ENCODE data around the gene SLC24A3.

SLC24A3 gene

DNA sequence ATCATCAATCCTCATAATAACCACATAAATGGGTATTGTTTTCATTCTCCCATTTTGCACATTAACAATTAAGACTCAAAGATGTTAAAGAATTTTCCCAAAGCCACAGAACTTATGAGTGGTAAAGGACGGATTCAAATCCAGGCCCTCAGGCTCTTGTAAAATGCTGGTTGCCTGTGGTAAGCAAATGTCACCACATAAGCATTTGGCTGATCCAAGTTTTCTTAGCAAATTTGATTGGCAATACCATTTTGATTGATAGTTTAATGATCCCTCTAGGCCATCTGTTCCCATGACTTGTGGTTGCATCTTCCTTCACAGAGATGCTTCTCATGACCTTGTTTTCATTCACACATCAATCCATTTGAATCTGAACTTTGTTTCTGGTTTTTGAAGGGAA, 293.6 kb downstream of the SLC24A3 start:
- DNase-seq (ENCODE audit: low read depth): peak; percentile 6

DNA sequence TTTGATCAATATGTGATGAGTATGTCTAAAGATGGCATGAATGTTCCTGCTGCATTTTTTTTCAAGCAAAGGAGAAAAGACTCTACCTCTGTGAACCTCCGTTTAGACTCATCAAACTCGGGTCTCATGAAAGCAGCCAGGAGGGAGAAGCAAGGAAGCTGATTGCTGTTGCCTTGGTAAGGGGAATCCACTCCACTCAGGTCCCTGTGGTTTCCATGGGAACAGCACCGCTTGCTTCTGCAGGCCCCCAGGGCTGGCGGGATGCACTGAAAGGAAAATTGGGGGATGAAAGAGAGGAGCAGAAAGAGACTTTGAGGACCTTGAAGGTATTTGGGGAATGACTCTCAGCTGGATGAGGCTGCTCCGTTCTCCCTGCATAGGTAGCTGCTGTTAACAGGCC, 296.0 kb downstream of the SLC24A3 start:
- no peak for DNase-seq (ENCODE audit: low read depth)

GRCh38 chr20:19510611-19511010, 298.2 kb downstream of the SLC24A3 start:
- DNase-seq (ENCODE audit: low read depth): no peak

DNA sequence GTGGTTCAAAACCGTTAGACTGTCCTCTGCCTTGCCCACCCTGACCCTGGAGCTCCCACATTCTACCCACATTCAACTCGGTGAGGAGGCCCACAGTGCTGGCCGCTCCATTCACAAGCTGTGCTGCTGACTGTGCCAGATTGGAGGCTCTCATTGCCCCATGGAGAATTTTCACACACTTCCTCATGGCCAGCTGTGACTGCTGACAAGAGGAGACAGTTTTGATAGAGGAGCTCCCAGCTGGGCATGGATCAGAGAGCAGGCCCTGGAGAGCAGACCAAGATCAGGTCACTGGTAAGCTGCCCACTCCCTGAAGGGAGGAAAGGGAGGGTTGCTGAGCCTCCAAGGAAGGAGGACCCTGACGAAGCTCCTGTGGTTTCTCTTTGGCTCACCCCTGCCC, 299.5 kb downstream of the SLC24A3 start:
- DNase-seq (ENCODE audit: low read depth): no peak

GRCh38 chr20:19512886-19513677, 300.6 kb downstream of the SLC24A3 start:
- DNase-seq (ENCODE audit: low read depth): no peak

- DNase-seq (ENCODE audit: low read depth): no peak
Observed at GRCh38 chr20:19515074-19515473, 302.6 kb downstream of the SLC24A3 start.

DNA sequence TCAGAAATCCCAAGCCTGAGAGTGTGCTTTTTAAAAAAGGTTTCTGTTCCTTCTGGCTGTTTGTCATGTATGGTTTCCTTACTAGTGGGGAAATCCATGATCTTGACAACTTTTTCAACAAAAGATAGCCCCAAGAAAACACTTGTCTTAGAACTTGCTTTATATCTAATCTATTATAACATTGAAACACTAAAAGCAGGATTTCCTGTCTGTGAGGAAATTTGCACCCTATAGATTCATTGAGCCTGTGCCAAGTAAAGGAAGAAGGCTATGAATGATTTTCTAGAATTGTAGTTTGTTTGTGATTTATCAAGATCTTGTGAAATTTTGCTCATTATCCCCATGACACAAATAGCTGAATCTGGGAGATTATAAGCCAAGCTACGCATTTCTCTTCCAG, 307.0 kb downstream of the SLC24A3 start:
- DNase-seq (ENCODE audit: low read depth): no peak

DNA sequence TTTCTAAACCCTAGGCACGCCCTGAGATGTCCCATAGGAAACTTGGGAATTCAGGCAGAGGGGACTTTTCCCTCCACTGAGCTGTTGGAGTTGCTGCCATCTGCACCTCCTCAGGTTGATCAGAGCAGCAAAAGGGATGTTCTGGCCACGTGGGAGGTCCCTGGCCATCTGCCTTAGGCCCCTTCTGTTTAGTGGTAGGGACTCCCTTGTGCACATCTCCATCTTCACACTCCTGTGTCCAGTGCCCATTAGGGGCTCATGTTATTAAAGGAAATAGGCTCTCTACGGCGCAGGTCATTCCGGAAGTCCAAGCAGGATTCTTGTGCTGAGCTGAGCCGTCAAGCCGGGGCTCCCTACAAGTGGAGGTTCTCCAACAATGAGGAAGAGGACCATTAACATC, 307.8 kb downstream of the SLC24A3 start:
- DNase-seq (ENCODE audit: low read depth): no peak

- DNase-seq (ENCODE audit: low read depth): no peak
Observed at GRCh38 chr20:19522071-19522801, 309.8 kb downstream of the SLC24A3 start.

DNA sequence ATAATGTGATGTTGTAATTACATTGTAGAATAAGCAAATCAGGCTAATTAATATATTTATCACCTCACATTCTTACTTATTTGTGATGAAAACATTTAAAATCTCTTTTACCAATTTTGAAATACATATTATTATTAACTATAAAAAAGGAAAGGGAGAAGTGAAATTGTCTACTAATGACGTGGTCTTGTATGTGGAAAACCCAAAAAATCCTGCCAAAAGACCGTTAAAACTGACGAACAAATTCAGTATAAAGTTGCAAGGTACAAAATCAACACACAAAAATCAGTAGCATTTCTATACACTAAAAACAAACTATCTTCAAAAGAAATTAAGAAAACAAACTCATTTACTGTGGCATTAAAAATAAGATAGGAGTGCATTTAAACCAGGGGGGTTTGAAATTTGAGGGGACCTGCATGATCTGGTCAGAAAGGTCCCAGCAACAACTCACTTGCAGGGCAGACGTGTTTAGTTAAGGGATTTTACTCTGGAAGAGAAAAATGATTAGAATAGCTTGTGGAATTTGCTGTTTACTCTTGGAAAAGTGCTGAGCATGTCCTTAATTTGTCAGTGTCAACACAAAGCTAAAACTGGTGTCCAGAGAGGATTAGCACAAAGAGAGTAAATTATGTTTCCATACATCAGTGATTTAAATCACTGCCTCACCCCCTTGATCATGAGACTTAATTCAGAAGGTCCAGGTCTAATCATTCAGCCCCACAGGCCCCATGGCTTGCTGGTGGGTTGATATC, 310.6 kb downstream of the SLC24A3 start:
- DNase-seq (ENCODE audit: low read depth): no peak

DNA sequence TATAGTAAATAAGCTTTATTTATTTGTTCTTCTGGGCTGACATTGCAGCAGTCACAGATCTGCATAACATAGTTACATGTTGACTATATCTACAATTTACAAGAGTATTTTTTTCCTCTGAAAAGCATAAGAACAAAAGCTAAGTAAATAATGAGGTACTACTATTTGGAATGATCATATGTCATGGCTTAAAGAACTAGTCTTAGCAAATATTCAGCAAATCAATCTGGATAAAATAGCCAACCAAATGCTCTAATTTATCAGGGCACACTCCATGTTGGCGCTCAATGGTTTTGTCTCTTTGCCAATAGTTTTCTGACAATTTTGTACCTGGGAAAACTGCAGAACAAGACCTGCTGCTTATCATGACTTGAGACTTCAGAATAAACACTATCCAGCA, 312.2 kb downstream of the SLC24A3 start:
- no peak for DNase-seq (ENCODE audit: low read depth)

GRCh38 chr20:19527509-19527908, 315.1 kb downstream of the SLC24A3 start:
- DNase-seq (ENCODE audit: low read depth): no peak

DNA sequence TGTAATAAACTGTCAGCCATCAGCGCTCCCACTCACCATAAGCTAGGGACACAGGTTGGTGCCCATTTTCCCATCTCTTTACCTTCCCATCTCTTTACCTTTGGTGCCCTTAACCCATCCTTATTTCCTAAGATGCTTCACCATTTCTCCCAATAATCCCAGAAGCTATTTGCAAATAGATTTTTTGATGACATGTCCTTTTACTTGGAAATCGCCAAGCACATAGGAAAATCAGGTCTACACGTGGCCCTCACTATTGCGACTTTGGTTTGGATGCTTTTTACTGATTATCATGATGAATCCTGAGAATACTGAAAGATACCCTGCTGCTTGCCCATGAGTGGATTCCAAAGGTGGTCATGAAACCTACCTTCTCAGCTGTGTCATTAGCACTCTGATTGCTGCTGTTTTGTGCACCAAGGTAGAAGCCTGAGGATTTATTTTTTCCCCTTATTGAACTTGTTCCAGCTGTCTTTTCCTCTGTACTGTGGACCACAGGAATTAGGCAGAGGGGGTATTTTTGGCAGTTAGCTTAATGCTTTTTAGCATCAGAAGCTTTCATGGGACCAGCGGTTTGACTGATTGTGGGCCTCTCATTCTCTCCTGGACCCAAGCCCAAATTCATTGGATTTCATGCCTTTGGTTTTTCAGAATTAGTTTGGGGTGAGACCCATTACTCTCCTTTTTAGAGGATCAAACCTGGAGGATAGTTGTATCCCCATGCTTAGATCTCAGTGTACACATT, 316.0 kb downstream of the SLC24A3 start:
- no peak for DNase-seq (ENCODE audit: low read depth)

GRCh38 chr20:19530006-19530405, 317.6 kb downstream of the SLC24A3 start:
- no peak for DNase-seq (ENCODE audit: low read depth)

- no peak for DNase-seq (ENCODE audit: low read depth)
Observed at GRCh38 chr20:19531446-19531845, 319.0 kb downstream of the SLC24A3 start.

- DNase-seq (ENCODE audit: low read depth): no peak
Observed at GRCh38 chr20:19538556-19538955, 326.1 kb downstream of the SLC24A3 start.

GRCh38 chr20:19539191-19539590, 326.7 kb downstream of the SLC24A3 start:
- no peak for DNase-seq (ENCODE audit: low read depth)

GRCh38 chr20:19540392-19540791, 327.9 kb downstream of the SLC24A3 start:
- no peak for DNase-seq (ENCODE audit: low read depth)

- no peak for DNase-seq (ENCODE audit: low read depth)
Observed at GRCh38 chr20:19543101-19543500, 330.7 kb downstream of the SLC24A3 start.

GRCh38 chr20:19544684-19545083, 332.2 kb downstream of the SLC24A3 start:
- no peak for DNase-seq (ENCODE audit: low read depth)

DNA sequence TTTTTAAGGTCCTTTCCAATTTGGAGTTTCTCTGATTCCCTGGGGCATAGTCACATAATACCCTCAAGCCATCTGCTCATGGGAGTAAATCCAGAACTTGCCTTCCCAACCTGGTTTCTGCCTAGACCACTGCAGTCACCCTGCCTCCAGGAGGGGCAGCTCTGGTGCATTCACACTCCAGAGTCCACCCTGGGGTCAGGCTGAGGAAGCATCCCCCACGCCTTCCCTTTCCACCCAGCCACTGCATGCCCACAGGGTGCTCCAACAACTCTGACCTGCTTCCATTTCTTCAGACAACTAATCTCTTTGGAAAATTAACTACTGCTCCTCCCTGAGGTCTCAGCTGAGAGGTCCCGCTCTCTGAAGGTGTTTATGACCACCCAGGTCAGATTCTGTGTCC, 334.2 kb downstream of the SLC24A3 start:
- no peak for DNase-seq (ENCODE audit: low read depth)

GRCh38 chr20:19547547-19547946, 335.1 kb downstream of the SLC24A3 start:
- DNase-seq (ENCODE audit: low read depth): no peak

Measured in ELR (cell line).